UCSD-AML1 (cell line): ENCODE results near the gene ZMAT5.
"Not testable (repeated sequence)": the region's sequence is repeated elsewhere in the genome, so short reads cannot be mapped to it uniquely, and the experiment has no call there.

Experiments
- DNase-seq: peaks from one replicate; lab custom pipeline; 2025; ENCODE audit not compliant: unreplicated experiment; lab: John Stamatoyannopoulos, UW

ZMAT5 gene

GRCh38 chr22:29754658-29755395, 12.0 kb downstream of the ZMAT5 start:
- DNase-seq, result not testable (repeated sequence)

- DNase-seq, result no peak
These were observed 12.8 kb downstream of the ZMAT5 start for GRCh38 chr22:29753808-29754657.

DNA sequence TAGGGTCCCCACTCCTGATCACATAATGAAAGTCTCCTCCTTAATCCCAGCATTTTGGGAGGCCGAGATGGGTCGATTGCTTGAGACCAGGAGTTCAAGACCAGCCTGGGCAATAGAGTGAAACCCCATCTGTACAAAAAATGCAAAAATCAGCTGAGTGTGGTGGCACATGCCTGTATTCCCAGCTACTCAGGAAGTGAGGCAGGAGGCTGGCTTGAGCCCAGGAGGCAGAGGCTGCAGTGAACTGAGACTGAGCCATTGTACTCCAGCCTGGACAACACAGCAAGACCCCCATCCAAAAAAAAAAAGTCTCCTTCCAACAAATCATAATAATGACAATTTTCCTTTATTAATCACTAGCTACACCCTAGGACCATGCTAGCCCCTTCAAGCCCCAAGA, 15.1 kb downstream of the ZMAT5 start:
- DNase-seq, result no peak

- peak; percentile 57 for DNase-seq
These were observed 16.0 kb downstream of the ZMAT5 start for GRCh38 chr22:29750559-29751538.

DNA sequence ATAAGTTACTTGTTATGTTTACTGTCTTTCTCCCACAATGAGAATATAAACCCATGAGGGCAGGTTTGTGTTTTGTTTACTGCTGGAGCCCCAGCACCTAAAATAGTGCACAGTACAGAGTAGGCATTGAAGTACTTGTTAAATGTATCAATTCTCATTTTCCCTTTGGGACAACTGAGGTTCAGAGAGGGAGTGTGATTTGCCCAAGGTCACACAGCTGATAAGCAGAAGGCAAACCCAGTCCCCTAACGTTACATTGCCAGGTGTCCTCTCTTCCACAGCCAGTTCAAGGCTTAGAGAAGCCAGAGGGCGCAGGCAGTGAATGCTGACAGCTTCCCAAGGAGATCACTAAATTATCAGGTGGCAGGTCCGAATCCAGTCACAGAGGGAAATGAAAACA, 16.8 kb downstream of the ZMAT5 start:
- no peak for DNase-seq

- DNase-seq, result no peak
These were observed 18.4 kb downstream of the ZMAT5 start for GRCh38 chr22:29748248-29748893.

GRCh38 chr22:29747832-29748231, 19.0 kb downstream of the ZMAT5 start:
- DNase-seq, result no peak

DNA sequence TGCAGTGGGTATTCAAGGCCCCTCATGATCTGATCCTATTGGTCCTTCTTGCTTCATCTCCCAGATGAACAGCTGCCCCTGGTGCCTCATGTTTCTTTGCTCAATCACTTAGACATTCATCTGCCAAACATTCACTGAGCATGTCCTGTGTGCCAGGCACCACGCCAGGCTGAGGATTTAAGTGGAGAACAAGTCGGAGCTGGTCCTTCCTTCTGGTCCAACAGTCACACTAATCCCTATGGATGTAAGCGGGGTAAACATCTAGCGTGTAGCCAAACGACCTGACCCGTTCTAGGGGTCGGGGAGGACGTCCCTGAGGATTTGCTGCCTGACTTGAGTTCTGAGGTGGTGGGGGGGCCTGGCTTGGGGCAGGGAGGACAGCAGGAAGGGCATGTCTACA, 21.9 kb downstream of the ZMAT5 start:
- DNase-seq, result no peak

GRCh38 chr22:29742326-29742725, 24.5 kb downstream of the ZMAT5 start:
- no peak for DNase-seq

- no peak for DNase-seq
These were observed 24.9 kb downstream of the ZMAT5 start for GRCh38 chr22:29741926-29742325.

DNA sequence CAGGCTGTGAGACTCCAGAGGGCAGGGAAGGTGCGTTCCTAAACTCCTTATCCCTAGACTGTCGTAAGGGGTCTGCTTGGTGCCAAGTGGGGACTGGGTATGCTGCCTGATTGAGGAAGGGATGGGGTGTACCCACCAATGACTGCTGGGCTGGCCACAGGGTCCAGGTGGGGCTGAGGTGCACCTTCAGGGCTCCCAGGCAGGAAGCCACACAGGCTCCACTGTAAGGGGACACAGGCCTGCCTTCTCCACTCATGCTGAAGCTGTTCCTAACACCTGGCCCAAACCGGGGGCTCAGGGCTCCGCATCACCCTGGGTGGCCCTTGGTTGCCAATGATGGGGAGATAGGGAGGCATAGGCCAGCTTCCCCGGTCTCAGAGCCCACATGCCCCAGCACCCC, 26.6 kb downstream of the ZMAT5 start:
- DNase-seq, result no peak

DNA sequence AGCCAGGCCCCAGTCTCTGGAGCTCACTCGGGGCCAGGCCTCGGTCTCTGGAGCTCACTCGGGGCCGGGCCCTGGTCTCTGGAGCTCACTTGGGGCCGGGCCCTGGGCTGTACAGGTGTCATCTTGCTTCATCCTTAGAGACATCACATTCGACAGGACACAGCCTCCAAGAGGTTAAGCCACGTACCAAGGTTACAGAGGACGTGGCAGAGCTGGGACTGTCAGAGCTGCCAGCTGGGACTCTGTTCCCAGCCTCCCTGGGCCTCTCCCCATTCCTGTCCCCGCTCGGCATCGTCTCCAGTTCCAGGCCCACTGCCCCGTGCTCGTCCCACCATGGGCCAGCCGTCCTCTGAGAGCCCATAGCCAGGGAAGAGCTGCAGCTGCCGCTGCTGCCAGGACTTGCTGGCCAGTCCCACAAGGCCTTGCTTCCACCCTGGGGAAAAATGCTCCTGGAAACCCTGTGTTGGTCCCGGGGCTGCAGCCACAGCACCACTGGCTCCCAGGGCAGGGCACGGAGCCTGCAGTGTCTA, 27.4 kb downstream of the ZMAT5 start:
- no peak for DNase-seq

DNA sequence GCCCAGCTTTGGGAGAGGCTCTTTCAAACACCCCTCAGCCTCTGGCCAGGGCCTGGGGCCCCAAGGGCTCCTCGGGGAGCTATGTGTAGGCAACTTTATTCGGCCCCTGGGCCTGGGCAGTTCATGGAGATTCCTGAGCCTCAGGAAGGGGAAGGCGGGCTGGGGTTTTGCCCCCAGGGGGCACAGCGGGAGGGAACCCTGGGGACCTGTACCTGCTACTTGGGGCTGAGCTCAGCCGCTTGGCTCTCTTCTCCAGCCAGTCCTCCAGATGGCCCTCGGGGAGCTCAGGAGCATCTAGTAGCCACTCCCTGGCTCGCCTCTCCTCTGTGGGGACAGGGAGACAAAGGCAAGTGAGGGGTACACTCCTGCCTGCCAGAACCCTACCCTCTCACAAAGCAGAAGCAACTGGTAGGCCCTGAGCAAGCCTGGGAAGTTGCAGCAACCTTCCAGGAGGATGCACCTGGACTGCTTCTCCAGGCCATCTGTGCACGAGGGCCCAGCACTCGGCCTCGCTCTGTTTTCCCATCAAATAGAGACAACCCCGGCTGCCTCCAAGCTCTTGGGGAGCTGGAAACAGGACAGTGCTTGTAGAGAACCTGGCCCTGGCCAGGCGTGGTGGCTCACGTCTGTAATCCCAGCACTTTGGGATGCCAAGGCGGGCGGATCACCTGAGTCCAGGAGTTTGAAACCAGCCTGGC, 28.5 kb downstream of the ZMAT5 start:
- no peak for DNase-seq

DNA sequence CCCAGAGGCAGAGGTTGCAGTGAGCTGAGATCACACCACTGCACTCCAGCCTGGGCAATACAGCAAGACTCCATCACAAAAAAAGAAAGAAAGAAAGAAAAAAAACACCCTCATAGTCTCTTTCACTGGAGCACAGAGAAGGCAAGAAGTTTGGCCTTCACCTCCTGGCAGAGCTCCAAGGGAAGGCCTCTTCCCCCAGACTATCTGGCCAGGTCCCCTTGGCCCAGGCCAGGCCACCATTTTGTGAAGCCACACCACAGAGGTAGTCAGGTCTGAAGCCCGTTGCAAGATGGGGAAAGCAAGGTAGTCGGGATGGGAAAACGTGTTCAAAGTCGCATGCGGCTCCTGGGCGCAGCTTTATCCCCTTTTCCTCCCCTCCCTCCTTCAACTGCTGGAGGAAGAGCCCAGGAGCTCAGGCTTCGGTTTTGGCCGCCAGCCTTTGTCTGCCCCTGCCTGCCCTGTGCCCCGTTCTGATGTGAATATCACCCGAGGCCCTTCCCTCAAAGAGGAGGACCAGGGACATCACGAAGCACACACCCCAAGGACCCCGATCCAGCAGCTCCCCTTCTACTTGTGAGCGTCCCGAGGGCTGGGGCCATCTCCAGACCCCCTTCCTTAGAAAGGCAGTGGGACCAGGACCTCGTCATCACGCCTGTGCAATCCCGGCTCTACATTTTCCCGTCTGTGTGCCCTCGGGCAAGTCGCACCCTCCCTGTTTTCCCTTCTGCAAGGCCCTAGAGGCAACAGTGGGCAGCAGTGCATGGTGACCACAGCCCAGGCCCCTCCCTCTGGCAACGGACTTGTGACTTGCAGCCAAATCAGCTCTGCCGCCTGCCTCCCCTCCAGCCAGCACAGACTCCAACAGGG, 29.3 kb downstream of the ZMAT5 start:
- no peak for DNase-seq

DNA sequence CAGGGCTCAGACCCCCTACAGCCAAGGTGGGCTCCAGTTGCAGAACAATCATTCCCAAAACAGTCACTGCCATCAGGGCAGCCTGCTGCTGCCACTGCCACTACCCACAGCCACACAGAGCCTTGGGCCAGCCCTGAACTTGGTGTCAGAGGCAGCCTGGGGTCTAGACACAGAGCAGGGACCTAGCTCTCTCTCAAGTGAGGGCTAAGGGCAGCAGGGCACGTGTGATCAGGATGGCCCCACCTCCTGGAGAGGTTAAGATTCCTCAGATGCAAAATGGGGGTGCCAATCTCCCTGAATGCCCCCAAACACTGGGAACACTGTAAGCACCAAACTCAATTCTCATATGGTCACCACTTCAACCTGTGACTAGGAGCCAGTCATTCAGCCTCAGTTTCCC, 31.4 kb downstream of the ZMAT5 start:
- no peak for DNase-seq

DNA sequence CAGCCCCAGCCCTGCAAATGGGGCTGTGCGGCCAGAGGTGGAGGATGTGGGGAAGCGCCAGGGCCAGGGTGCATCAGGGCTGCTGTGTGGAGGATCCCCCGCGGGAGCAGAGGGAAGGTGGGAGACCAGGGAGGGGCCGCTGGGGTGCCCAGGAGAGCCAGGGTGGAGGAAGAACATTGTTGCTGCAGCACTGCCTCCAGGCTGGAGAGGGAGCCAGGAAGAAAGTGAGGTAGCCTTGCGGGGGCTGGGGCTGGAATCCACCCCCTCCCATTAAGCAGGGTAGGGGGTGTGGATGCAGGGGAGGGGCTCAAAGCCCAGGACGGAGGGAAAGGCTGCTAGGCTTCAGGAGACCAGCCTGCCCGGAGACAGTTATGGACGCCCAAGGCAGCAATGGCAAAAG, 32.0 kb downstream of the ZMAT5 start:
- no peak for DNase-seq

GRCh38 chr22:29734406-29734805, 32.4 kb downstream of the ZMAT5 start:
- no peak for DNase-seq

DNA sequence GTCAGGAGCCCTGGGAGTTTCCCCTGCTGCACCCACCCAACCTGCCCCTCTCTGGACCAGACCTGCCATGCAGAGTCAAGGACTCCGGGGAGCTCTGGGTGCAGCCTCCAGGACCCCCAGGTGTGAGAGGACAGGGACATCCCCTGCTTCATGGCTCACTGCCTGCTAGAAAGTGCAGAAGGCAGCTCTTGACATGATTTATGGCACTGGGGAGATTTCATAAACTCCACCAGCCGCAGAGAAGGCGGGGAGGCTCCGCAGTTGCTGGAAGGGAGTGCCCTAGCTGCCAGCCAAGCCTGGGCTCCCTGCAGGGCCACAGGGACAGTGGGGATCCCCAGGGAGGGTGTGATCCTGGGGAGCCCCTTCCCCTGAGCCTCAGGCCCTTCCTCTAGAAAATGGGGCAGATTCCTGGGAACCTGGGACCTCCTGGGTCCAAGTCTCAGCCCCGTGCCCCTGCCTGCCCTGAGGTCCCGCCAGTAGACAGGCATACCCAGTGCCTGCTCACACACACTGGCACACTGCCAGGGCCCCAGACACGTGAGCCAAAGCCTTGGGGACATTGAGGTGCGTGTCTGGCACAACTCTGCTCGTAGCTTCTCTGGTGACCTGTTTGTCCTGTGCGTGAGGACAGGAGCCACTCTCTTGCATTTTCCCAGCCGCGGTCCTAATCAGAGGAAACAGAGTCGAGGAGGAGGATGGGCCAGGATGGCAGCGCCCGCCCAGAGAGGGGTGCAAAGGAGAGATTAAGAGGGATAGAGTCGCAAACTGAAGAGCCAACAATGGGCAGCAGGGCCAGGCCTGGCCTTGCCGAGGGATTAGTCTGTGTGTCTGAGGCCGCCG, 33.2 kb downstream of the ZMAT5 start:
- DNase-seq, result no peak
